Measurements from ENCODE around the gene LMBRD2. TPM values are rescaled to one million over a fixed set of nuclear protein-coding genes. Genes with fewer than 3 reads are reported as not detected.
"Not testable (repeated sequence)": the region's sequence is repeated elsewhere in the genome, so short reads cannot be mapped to it uniquely, and the experiment has no call there.

LMBRD2 gene
- total RNA-seq, 2 experiments from 2014 or later: 9.3 to 11.5 TPM

- Mint-ChIP-seq H3K4me1 (peaks cover 42% of the 10 kb centered on the region), H3K27me3 (no peaks in the 10 kb centered on the region), H3K4me3 (peak overlapping the region; percentile 88), H3K9me3 (no peaks in the 10 kb centered on the region), H3K27ac (peak overlapping the region; percentile 93), H3K36me3 (peaks cover 32% of the 10 kb centered on the region)
- peak; percentile 68 for DNase-seq
Measured at GRCh38 chr5:36150676-36151433, 832 bp downstream of the LMBRD2 start.

GRCh38 chr5:36147681-36148080, 4.0 kb downstream of the LMBRD2 start:
- peaks cover 27% of the 10 kb centered on the region for H3K4me1 Mint-ChIP-seq
- no peaks in the 10 kb centered on the region for H3K27me3 Mint-ChIP-seq

GRCh38 chr5:36146390-36146789, 5.3 kb downstream of the LMBRD2 start:
- peaks cover 9% of the 10 kb centered on the region for H3K36me3 Mint-ChIP-seq
- H3K4me1 Mint-ChIP-seq: peaks cover 27% of the 10 kb centered on the region
- no peak overlapping the region for H3K4me3 Mint-ChIP-seq
- H3K27me3 Mint-ChIP-seq: no peaks in the 10 kb centered on the region
- no peaks in the 10 kb centered on the region for H3K9me3 Mint-ChIP-seq
- H3K27ac Mint-ChIP-seq: no peak overlapping the region
- DNase-seq: no peak

More at GRCh38 chr5:36147681-36148080, 4.0 kb downstream of the LMBRD2 start:
- Mint-ChIP-seq H3K36me3 (peaks cover 14% of the 10 kb centered on the region), H3K27ac (no peak overlapping the region), H3K9me3 (no peaks in the 10 kb centered on the region), H3K4me3 (no peak overlapping the region)
- DNase-seq: no peak

- Mint-ChIP-seq H3K27me3 (no peaks in the 10 kb centered on the region), H3K27ac (no peak overlapping the region), H3K4me1 (peaks cover 23% of the 10 kb centered on the region), H3K9me3 (peaks cover 2% of the 10 kb centered on the region), H3K4me3 (no peak overlapping the region), H3K36me3 (peaks cover 17% of the 10 kb centered on the region)
- no peak for DNase-seq
Measured at GRCh38 chr5:36145311-36145710, 6.4 kb downstream of the LMBRD2 start.

GRCh38 chr5:36138900-36139683, 12.6 kb downstream of the LMBRD2 start:
- DNase-seq: no peak
- H3K27me3 Mint-ChIP-seq: no peaks in the 10 kb centered on the region
- H3K4me3 Mint-ChIP-seq: no peak overlapping the region
- H3K36me3 Mint-ChIP-seq: peaks cover 45% of the 10 kb centered on the region
- H3K9me3 Mint-ChIP-seq: peaks cover 4% of the 10 kb centered on the region
- H3K4me1 Mint-ChIP-seq: no peaks in the 10 kb centered on the region
- no peak overlapping the region for H3K27ac Mint-ChIP-seq

- no peaks in the 10 kb centered on the region for H3K27me3 Mint-ChIP-seq
- peaks cover 49% of the 10 kb centered on the region for H3K36me3 Mint-ChIP-seq
- H3K27ac Mint-ChIP-seq: no peak overlapping the region
- no peak overlapping the region for H3K4me3 Mint-ChIP-seq
- H3K4me1 Mint-ChIP-seq: peaks cover 2% of the 10 kb centered on the region
- no peak for DNase-seq
- peaks cover 4% of the 10 kb centered on the region for H3K9me3 Mint-ChIP-seq
Measured at GRCh38 chr5:36136581-36136980, 15.1 kb downstream of the LMBRD2 start.

- Mint-ChIP-seq H3K4me1 (peaks cover 3% of the 10 kb centered on the region), H3K9me3 (peaks cover 4% of the 10 kb centered on the region), H3K36me3 (peaks cover 52% of the 10 kb centered on the region), H3K4me3 (no peak overlapping the region), H3K27me3 (no peaks in the 10 kb centered on the region), H3K27ac (no peak overlapping the region)
- no peak for DNase-seq
Measured at GRCh38 chr5:36135988-36136387, 15.7 kb downstream of the LMBRD2 start.

GRCh38 chr5:36133009-36133408, 18.7 kb downstream of the LMBRD2 start:
- not testable (repeated sequence) for H3K27ac Mint-ChIP-seq, DNase-seq, H3K4me1 Mint-ChIP-seq, H3K27me3 Mint-ChIP-seq, H3K4me3 Mint-ChIP-seq
- Mint-ChIP-seq H3K9me3 (peaks cover 14% of the 10 kb centered on the region), H3K36me3 (peaks cover 52% of the 10 kb centered on the region)

- H3K4me1 Mint-ChIP-seq: peaks cover 11% of the 10 kb centered on the region
- not testable (repeated sequence) for H3K27me3 Mint-ChIP-seq, H3K27ac Mint-ChIP-seq, H3K4me3 Mint-ChIP-seq, DNase-seq
- peaks cover 56% of the 10 kb centered on the region for H3K36me3 Mint-ChIP-seq
- H3K9me3 Mint-ChIP-seq: peaks cover 16% of the 10 kb centered on the region
Measured at GRCh38 chr5:36129666-36130065, 22.0 kb downstream of the LMBRD2 start.

GRCh38 chr5:36128795-36129194, 22.9 kb downstream of the LMBRD2 start:
- no peak for DNase-seq
- peaks cover 16% of the 10 kb centered on the region for H3K9me3 Mint-ChIP-seq
- H3K4me3 Mint-ChIP-seq: no peak overlapping the region
- H3K36me3 Mint-ChIP-seq: peaks cover 56% of the 10 kb centered on the region
- H3K4me1 Mint-ChIP-seq: peaks cover 11% of the 10 kb centered on the region
- H3K27me3 Mint-ChIP-seq: no peaks in the 10 kb centered on the region
- H3K27ac Mint-ChIP-seq: no peak overlapping the region

- Mint-ChIP-seq H3K4me3 (no peak overlapping the region), H3K36me3 (peaks cover 44% of the 10 kb centered on the region), H3K27ac (no peak overlapping the region), H3K4me1 (peaks cover 7% of the 10 kb centered on the region), H3K9me3 (peaks cover 16% of the 10 kb centered on the region), H3K27me3 (no peaks in the 10 kb centered on the region)
- DNase-seq: no peak
Measured at GRCh38 chr5:36125868-36126267, 25.8 kb downstream of the LMBRD2 start.

- no peaks in the 10 kb centered on the region for H3K4me1 Mint-ChIP-seq
Measured at GRCh38 chr5:36111238-36111637, 40.4 kb downstream of the LMBRD2 start.

GRCh38 chr5:36108758-36109460, 42.8 kb downstream of the LMBRD2 start:
- Mint-ChIP-seq H3K4me3 (no peak overlapping the region), H3K27ac (no peak overlapping the region), H3K27me3 (no peaks in the 10 kb centered on the region), H3K36me3 (peaks cover 22% of the 10 kb centered on the region), H3K4me1 (no peaks in the 10 kb centered on the region), H3K9me3 (no peaks in the 10 kb centered on the region)
- no peak for DNase-seq

More at GRCh38 chr5:36111238-36111637, 40.4 kb downstream of the LMBRD2 start:
- no peak overlapping the region for H3K27ac Mint-ChIP-seq
- no peaks in the 10 kb centered on the region for H3K9me3 Mint-ChIP-seq
- H3K36me3 Mint-ChIP-seq: peaks cover 25% of the 10 kb centered on the region
- DNase-seq: no peak
- H3K27me3 Mint-ChIP-seq: no peaks in the 10 kb centered on the region
- no peak overlapping the region for H3K4me3 Mint-ChIP-seq

- Mint-ChIP-seq H3K4me1 (no peaks in the 10 kb centered on the region), H3K27me3 (no peaks in the 10 kb centered on the region)
Measured at GRCh38 chr5:36105819-36106218, 45.9 kb downstream of the LMBRD2 start.

GRCh38 chr5:36099748-36100147, 51.9 kb downstream of the LMBRD2 start:
- DNase-seq: no peak
- no peak overlapping the region for H3K4me3 Mint-ChIP-seq
- H3K27me3 Mint-ChIP-seq: no peaks in the 10 kb centered on the region
- H3K36me3 Mint-ChIP-seq: peaks cover 7% of the 10 kb centered on the region
- H3K27ac Mint-ChIP-seq: no peak overlapping the region
- H3K9me3 Mint-ChIP-seq: no peaks in the 10 kb centered on the region
- H3K4me1 Mint-ChIP-seq: no peaks in the 10 kb centered on the region

More at GRCh38 chr5:36105819-36106218, 45.9 kb downstream of the LMBRD2 start:
- Mint-ChIP-seq H3K4me3 (no peak overlapping the region), H3K27ac (no peak overlapping the region), H3K9me3 (no peaks in the 10 kb centered on the region), H3K36me3 (peaks cover 23% of the 10 kb centered on the region)
- no peak for DNase-seq
